A673 (cell line): Measurements from ENCODE around the gene MTERF1. TPM values are rescaled to one million over a fixed set of nuclear protein-coding genes. Genes with fewer than 3 reads are reported as not detected.

Source experiments
- BruUV-seq: library from RNA; stranded (reverse); fragments of 400-500 nt; replicated peaks from 2 replicates; lab custom pipeline; 2021; lab: Mats Ljungman, UMichigan
- CTCF ChIA-PET: fragments of 300-600 bp; sonication (Branson Sonifier 250); formaldehyde crosslinking; loops from one replicate; lab custom pipeline; 2022; ENCODE audit warnings: antibody characterized with exemption; lab: Charles Lee
- POLR2A ChIA-PET: fragments of 300-600 bp; sonication (Branson Sonifier 250); formaldehyde crosslinking; loops from one replicate; lab custom pipeline; 2022; ENCODE audit warnings: antibody characterized with exemption; ENCODE audit not compliant: low non-redundant PET; lab: Charles Lee
- DNase-seq: peaks from one replicate; pipeline ENCODE4 v3.0.0-alpha.2; 2015; ENCODE audit warnings: low spot score
- H3K27ac ChIP-seq: fragments of 200-600 bp; sonication (generic); 2 replicates; pipeline ENCODE4 v1.5.1; 2016; ENCODE audit warnings: mixed run types, low read depth, mild to moderate bottlenecking, mixed read lengths, antibody characterized with exemption, low read length; ENCODE audit not compliant: poor library complexity, severe bottlenecking
- H3K27me3 ChIP-seq: fragments of 200-600 bp; sonication (generic); replicated peaks from 2 replicates; pipeline ENCODE4 v1.6.1; 2017; ENCODE audit warnings: mixed run types, low read depth, mild to moderate bottlenecking, mixed read lengths, antibody characterized with exemption, low read length; ENCODE audit not compliant: insufficient read depth, poor library complexity
- H3K36me3 ChIP-seq: fragments of 200-600 bp; sonication (generic); 2 replicates; pipeline ENCODE4 v1.6.1; 2016; ENCODE audit warnings: mixed run types, mild to moderate bottlenecking, mixed read lengths, antibody characterized with exemption, low read length; ENCODE audit not compliant: insufficient read depth, poor library complexity, severe bottlenecking
- H3K4me1 ChIP-seq: fragments of 200-600 bp; sonication (generic); 2 replicates; pipeline ENCODE4 v1.6.1; 2017; ENCODE audit warnings: mixed run types, mild to moderate bottlenecking, mixed read lengths, antibody characterized with exemption, low read length; ENCODE audit not compliant: insufficient read depth, poor library complexity, severe bottlenecking
- H3K4me3 ChIP-seq: fragments of 200-600 bp; sonication (generic); 2 replicates; pipeline ENCODE4 v1.5.1; 2016; ENCODE audit warnings: low read depth, mixed run types, mild to moderate bottlenecking, mixed read lengths, low read length; ENCODE audit not compliant: poor library complexity, severe bottlenecking
- H3K9me3 ChIP-seq: fragments of 200-600 bp; sonication (generic); 2 replicates; pipeline ENCODE4 v1.6.1; 2016; ENCODE audit warnings: mixed run types, low read depth, mild to moderate bottlenecking, mixed read lengths, antibody characterized with exemption, low read length; ENCODE audit not compliant: poor library complexity, severe bottlenecking
- EZH2 ChIP-seq: fragments of 200-600 bp; sonication (generic); IDR thresholded peaks from 2 replicates; pipeline ENCODE4 v1.6.1; 2017; ENCODE audit warnings: borderline replicate concordance, low read depth, mild to moderate bottlenecking, mixed read lengths, antibody characterized with exemption, low read length; ENCODE audit not compliant: poor library complexity, severe bottlenecking
- intact Hi-C: fragments of 100-400 bp; cut with micrococcal nuclease; formaldehyde crosslinking; loops from one replicate; pipeline ENCODE4 v1.10.0; 2022; ENCODE audit not compliant: unreplicated experiment
- total RNA-seq: library from RNA; stranded (reverse); gene quantifications from 2 replicates; pipeline ENCODE4 v1.2.3, GENCODE V29; 2021
- TF ChIP-seq, protein P1 (sequence below): fragments of 300-800, 200-600 bp; sonication (generic); conservative IDR thresholded peaks from 2 replicates; pipeline ENCODE4 v1.5.1; 2017; ENCODE audit warnings: low read depth, mild to moderate bottlenecking, antibody characterized with exemption, low read length, moderate library complexity, mixed read lengths

MTERF1 gene
- total RNA-seq, 1 experiment from 2014 or later, result 31.9 TPM

- ChIA-PET CTCF (no interaction called here), POLR2A (no interaction called here)
- no TSS peak for BruUV-seq
- H3K36me3 ChIP-seq, result no peaks in the 10 kb centered on the region
- no peak for DNase-seq
- intact Hi-C loops, result no loop called here
- no peak overlapping the region for H3K4me3 ChIP-seq
- no peak for TF ChIP-seq EZH2
- TF ChIP-seq, protein P1, sequence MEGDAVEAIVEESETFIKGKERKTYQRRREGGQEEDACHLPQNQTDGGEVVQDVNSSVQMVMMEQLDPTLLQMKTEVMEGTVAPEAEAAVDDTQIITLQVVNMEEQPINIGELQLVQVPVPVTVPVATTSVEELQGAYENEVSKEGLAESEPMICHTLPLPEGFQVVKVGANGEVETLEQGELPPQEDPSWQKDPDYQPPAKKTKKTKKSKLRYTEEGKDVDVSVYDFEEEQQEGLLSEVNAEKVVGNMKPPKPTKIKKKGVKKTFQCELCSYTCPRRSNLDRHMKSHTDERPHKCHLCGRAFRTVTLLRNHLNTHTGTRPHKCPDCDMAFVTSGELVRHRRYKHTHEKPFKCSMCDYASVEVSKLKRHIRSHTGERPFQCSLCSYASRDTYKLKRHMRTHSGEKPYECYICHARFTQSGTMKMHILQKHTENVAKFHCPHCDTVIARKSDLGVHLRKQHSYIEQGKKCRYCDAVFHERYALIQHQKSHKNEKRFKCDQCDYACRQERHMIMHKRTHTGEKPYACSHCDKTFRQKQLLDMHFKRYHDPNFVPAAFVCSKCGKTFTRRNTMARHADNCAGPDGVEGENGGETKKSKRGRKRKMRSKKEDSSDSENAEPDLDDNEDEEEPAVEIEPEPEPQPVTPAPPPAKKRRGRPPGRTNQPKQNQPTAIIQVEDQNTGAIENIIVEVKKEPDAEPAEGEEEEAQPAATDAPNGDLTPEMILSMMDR, result no peak
- no peaks in the 10 kb centered on the region for H3K9me3 ChIP-seq
- no peak overlapping the region for H3K27ac ChIP-seq
- no peaks in the 10 kb centered on the region for H3K4me1 ChIP-seq
- no peaks in the 10 kb centered on the region for H3K27me3 ChIP-seq
These were observed 42.4 kb upstream of the MTERF1 start for GRCh38 chr7:91922857-91923256.

DNA sequence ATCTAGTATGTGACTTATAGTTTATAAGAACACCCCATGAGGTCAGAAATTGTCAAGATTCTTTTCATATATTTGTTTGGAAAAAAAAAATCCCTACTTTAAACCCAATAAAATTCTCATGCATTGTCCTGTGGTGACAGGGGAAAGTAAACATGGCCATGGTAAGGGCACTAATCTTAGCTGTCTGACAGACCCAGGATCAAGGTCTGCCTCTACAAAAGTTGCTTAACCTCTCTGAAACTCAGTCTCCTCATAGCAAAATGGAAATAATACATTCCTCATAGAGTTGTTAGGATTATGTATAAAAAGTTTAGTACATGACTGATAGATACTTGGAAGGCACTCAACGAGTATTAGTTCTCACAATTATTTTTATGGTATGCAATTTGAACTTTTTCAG is 37.9 kb upstream of the MTERF1 start:
- no peak for DNase-seq
- Histone ChIP-seq H3K9me3 (no peaks in the 10 kb centered on the region), H3K4me1 (no peaks in the 10 kb centered on the region), H3K36me3 (no peaks in the 10 kb centered on the region), H3K27ac (no peak overlapping the region), H3K27me3 (no peaks in the 10 kb centered on the region), H3K4me3 (no peak overlapping the region)
- ChIA-PET CTCF (no interaction called here), POLR2A (no interaction called here)
- TF ChIP-seq EZH2, result no peak
- TF ChIP-seq, protein P1, result no peak
- intact Hi-C loops, result no loop called here
- no TSS peak for BruUV-seq

- no peaks in the 10 kb centered on the region for H3K27me3 ChIP-seq
- H3K9me3 ChIP-seq, result no peaks in the 10 kb centered on the region
- DNase-seq, result no peak
- no TSS peak for BruUV-seq
- intact Hi-C loops, result no loop called here
- no peak overlapping the region for H3K4me3 ChIP-seq
- H3K27ac ChIP-seq, result no peak overlapping the region
- CTCF ChIA-PET, result no interaction called here
- H3K4me1 ChIP-seq, result peaks cover 6% of the 10 kb centered on the region
- H3K36me3 ChIP-seq, result no peaks in the 10 kb centered on the region
- no peak for TF ChIP-seq EZH2
- TF ChIP-seq, protein P1, result no peak
- POLR2A ChIA-PET, result no interaction called here
These were observed 35.5 kb upstream of the MTERF1 start for GRCh38 chr7:91916051-91916440.
